Measurements from ENCODE around the gene DENND1A. TPM values are rescaled to one million over a fixed set of nuclear protein-coding genes. Genes with fewer than 3 reads are reported as not detected.

DENND1A gene
- total RNA-seq, 1 experiment from 2014 or later = 29.7 TPM

GRCh38 chr9:123778232-123778902 is 151.6 kb downstream of the DENND1A start:
- BruUV-seq (replicated peaks) = no TSS peak

DNA sequence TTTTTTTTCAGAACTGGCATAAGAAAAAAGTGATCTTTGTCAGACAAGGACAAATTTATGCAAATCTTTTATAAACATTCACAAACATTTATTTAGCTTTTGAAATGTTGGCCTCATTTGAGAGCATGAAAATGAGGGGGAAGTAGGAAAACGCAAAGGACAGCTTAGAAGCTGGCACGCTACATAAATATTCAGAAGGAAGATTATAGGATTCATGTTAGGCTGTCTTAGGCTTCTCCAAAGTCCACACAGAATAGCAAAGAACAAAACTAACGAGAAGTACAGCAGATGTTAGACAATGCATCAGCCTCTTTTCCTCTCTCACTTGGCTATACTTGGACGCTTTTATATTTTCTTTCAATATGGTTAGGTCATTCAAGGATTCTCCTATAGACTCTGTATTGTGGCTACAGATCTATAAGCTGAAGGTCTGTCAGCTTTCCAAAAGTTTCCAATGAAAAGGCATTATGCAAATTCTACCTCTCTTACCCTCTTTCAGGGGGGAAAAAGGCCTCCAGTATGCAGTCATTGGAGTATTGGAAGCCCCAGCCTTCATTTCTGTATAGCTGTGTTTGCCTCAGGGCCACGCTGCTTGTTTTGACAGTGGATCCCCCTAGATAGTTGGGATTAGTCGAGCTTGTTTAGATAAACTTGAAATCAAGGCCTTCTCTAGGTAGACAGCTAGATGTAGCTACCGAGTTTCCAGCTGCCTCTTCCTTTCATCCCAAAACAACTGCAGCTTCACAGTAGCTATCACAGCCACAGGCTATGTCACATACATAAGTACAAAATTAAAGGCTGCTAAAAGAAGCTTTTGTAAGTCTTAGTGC is 153.0 kb downstream of the DENND1A start:
- intact Hi-C loops (cut with micrococcal nuclease) = no loop called here
- Histone ChIP-seq H3K4me3 (ENCODE audit: low read length) (no peak overlapping the region), H3K9me2 (replicated peaks; ENCODE audit: low read length) (no peaks in the 10 kb centered on the region), H2AFZ (ENCODE audit: low read length) (no peak overlapping the region), H4K20me1 (ENCODE audit: low read length) (0 out of 2 replicates have a peak, but pooled peaks cover 2% of the 10 kb centered on the region), H3K27ac (ENCODE audit: low read length) (no peak overlapping the region), H3K27me3 (ENCODE audit: low read length) (no peaks in the 10 kb centered on the region), H3K9me3 (ENCODE audit: low read length) (no peaks in the 10 kb centered on the region), H3F3A (ENCODE audit: low read length, unreplicated experiment) (no peaks in the 10 kb centered on the region), H3K9ac (ENCODE audit: low read length) (no peak overlapping the region), H3K36me3 (ENCODE audit: low read depth, low read length) (no peaks in the 10 kb centered on the region), H3K4me2 (ENCODE audit: low read length) (no peak overlapping the region), H3K79me2 (ENCODE audit: low read length) (no peaks in the 10 kb centered on the region), H3K4me1 (ENCODE audit: insufficient read depth, low read length) (no peaks in the 10 kb centered on the region)
- DNase-seq = no peak
- TF ChIP-seq EZH2 (IDR thresholded peaks at IDR 0.05; ENCODE audit: low read length, unreplicated experiment) = no peak
- TF ChIP-seq, protein P1, sequence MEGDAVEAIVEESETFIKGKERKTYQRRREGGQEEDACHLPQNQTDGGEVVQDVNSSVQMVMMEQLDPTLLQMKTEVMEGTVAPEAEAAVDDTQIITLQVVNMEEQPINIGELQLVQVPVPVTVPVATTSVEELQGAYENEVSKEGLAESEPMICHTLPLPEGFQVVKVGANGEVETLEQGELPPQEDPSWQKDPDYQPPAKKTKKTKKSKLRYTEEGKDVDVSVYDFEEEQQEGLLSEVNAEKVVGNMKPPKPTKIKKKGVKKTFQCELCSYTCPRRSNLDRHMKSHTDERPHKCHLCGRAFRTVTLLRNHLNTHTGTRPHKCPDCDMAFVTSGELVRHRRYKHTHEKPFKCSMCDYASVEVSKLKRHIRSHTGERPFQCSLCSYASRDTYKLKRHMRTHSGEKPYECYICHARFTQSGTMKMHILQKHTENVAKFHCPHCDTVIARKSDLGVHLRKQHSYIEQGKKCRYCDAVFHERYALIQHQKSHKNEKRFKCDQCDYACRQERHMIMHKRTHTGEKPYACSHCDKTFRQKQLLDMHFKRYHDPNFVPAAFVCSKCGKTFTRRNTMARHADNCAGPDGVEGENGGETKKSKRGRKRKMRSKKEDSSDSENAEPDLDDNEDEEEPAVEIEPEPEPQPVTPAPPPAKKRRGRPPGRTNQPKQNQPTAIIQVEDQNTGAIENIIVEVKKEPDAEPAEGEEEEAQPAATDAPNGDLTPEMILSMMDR (conservative IDR thresholded peaks at IDR 0.05; ENCODE audit: low read depth, low read length) = no peak
- no peak for TF ChIP-seq EZH2phosphoT487 (IDR thresholded peaks at IDR 0.05; ENCODE audit: borderline replicate concordance, low read length)
- CTCF ChIA-PET = no interaction called here
- ATAC-seq = no peak
- POLR2A ChIA-PET (ENCODE audit: unreplicated experiment) = no interaction called here
- no TSS peak for BruUV-seq (replicated peaks)

More at GRCh38 chr9:123778232-123778902, 151.6 kb downstream of the DENND1A start:
- Histone ChIP-seq H3K9ac (ENCODE audit: low read length) (no peak overlapping the region), H3K4me2 (ENCODE audit: low read length) (no peak overlapping the region), H3K4me1 (ENCODE audit: insufficient read depth, low read length) (no peaks in the 10 kb centered on the region), H3K79me2 (ENCODE audit: low read length) (no peaks in the 10 kb centered on the region), H3K9me3 (ENCODE audit: low read length) (no peaks in the 10 kb centered on the region), H2AFZ (ENCODE audit: low read length) (no peak overlapping the region), H3K27ac (ENCODE audit: low read length) (no peak overlapping the region), H3K27me3 (ENCODE audit: low read length) (no peaks in the 10 kb centered on the region), H3F3A (ENCODE audit: low read length, unreplicated experiment) (no peaks in the 10 kb centered on the region), H3K36me3 (ENCODE audit: low read depth, low read length) (no peaks in the 10 kb centered on the region), H3K9me2 (replicated peaks; ENCODE audit: low read length) (no peaks in the 10 kb centered on the region), H4K20me1 (ENCODE audit: low read length) (0 out of 2 replicates have a peak, but pooled peaks cover 2% of the 10 kb centered on the region), H3K4me3 (ENCODE audit: low read length) (no peak overlapping the region)
- ATAC-seq (no peak), DNase-seq (no peak)
- TF ChIP-seq, protein P1 (conservative IDR thresholded peaks at IDR 0.05; ENCODE audit: low read depth, low read length) = no peak
- TF ChIP-seq EZH2phosphoT487 (IDR thresholded peaks at IDR 0.05; ENCODE audit: borderline replicate concordance, low read length) = no peak
- TF ChIP-seq EZH2 (IDR thresholded peaks at IDR 0.05; ENCODE audit: low read length, unreplicated experiment) = no peak
- POLR2A ChIA-PET (ENCODE audit: unreplicated experiment) = no interaction called here
- intact Hi-C loops (cut with micrococcal nuclease) = no loop called here
- CTCF ChIA-PET = no interaction called here

All from PC-3 (cell line).